Measurements from ENCODE around the gene ADAM30.
"Not testable (repeated sequence)": the region's sequence is repeated elsewhere in the genome, so short reads cannot be mapped to it uniquely, and the experiment has no call there.

DNA sequence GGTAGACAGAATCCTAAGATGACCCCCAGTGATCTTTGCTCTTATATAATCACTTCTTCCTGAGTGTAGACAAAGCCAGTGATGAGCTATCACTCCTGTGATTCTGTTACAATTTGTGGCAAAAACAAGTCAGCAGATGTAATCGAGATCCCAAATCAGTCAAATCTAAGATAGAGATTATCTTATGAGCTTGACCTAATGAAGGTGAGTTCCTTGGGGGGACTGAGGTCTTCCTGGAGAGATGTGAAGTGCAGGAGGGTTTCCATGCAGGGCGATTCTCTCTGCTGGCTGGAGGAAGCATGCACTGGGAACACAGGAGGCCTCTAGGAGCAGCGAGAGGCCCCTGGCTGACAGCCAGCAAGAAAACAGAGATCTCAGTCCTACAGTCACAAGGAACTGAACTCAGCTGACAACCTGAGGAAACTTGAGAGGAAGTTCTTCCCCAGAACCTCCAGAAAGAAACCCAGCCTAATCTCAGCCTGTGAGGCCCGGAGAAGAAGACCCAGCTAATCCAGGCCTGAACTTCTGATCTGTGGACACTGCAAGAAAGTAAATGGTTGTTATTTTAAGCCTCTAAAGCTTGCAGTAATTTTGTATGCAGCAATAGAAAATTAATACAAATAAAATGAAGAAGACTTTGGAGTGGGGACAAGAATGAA lies 37.6 kb downstream of the ADAM30 start:
- TF ChIP-seq POLR2A (IDR thresholded peaks at IDR 0.05; ENCODE audit: low read length); GATA1 (IDR thresholded peaks at IDR 0.05; ENCODE audit: low read depth, low read length): not testable (repeated sequence)

Data from erythroblast (primary cell).